CD4-positive, alpha-beta T cell treated with Interleukin-10 for 1 hour (primary cell): ENCODE measurements around the gene UNC13D.

ENCODE experiments used
- DNase-seq: peaks from one replicate; pipeline ENCODE4 v3.0.0-alpha.2; 2020

UNC13D gene

GRCh38 chr17:75791254-75791653, 53.0 kb downstream of the UNC13D start:
- no peak for DNase-seq

GRCh38 chr17:75785016-75785890, 59.0 kb downstream of the UNC13D start:
- peak; percentile 91 for DNase-seq

GRCh38 chr17:75784473-75785015, 59.7 kb downstream of the UNC13D start, which contains the start of gene UNK:
Gene UNK (plus strand): TSS chr17:75784806. CDS start chr17:75784881, 75 bp downstream.
- peak; percentile 98 for DNase-seq

GRCh38 chr17:75783803-75784472, 60.3 kb downstream of the UNC13D start:
- no peak for DNase-seq

- DNase-seq, result peak; percentile 77
These were observed 61.0 kb downstream of the UNC13D start for GRCh38 chr17:75783069-75783783.

- no peak for DNase-seq
These were observed 64.0 kb downstream of the UNC13D start for GRCh38 chr17:75779987-75780889.

- peak; percentile 99 for DNase-seq
These were observed 64.8 kb downstream of the UNC13D start for GRCh38 chr17:75779250-75779986.

GRCh38 chr17:75778861-75779249, 65.3 kb downstream of the UNC13D start:
- DNase-seq, result peak; percentile 87

- DNase-seq, result peak; percentile 32
These were observed 65.9 kb downstream of the UNC13D start for GRCh38 chr17:75778066-75778860.

GRCh38 chr17:75777296-75777922, 66.8 kb downstream of the UNC13D start:
- DNase-seq, result peak; percentile 46
